ENCODE measurements around the gene EDEM1. TPM values are rescaled to one million over a fixed set of nuclear protein-coding genes. Genes with fewer than 3 reads are reported as not detected.
A peak's percentile ranks its signal among the peaks of the same experiment; 100 is the strongest.

The EDEM1 gene
- total and polyA plus RNA-seq, 4 donors = 7.9 to 16.0 (median 11.2) TPM

DNA sequence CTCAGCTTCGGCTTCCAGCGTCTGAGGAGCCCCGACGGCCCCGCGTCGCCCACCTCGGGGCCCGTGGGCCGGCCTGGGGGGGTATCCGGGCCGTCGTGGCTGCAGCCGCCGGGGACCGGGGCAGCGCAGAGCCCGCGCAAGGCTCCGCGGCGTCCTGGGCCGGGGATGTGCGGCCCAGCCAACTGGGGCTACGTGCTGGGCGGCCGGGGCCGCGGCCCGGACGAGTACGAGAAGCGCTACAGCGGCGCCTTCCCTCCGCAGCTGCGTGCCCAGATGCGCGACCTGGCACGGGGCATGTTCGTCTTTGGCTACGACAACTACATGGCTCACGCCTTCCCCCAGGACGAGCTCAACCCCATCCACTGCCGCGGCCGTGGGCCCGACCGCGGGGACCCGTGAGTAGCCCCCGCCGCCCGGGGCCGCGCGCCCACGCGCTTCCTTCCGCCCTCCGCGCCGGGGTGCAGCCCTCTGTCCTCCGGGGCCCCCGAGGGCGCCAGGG is 462 bp downstream of the EDEM1 start:
- Histone ChIP-seq H3K36me3 (ENCODE audit: control insufficient read depth, insufficient read depth, low read length) (peaks cover 4% of the 10 kb centered on the region), H3K27ac (ENCODE audit: low read depth, low read length) (peak overlapping the region; percentile 85), H3K4me1 (ENCODE audit: control insufficient read depth, insufficient read depth, low read length) (peaks cover 9% of the 10 kb centered on the region), H3K27me3 (ENCODE audit: control insufficient read depth, insufficient read depth, low read length) (no peaks in the 10 kb centered on the region), H3K9me3 (ENCODE audit: control insufficient read depth, insufficient read depth, low read length) (no peaks in the 10 kb centered on the region), H3K4me3 (ENCODE audit: low read depth, low read length) (peak overlapping the region; percentile 80)
- DNase-seq (ENCODE audit: low read depth in 4 of 6, low spot score in 6 of 6) = peak in 1 of 6 donors; percentile 58
- under 1% methylated on average over 66 of the region's 66 CpGs for WGBS (ENCODE audit: insufficient coverage)

DNA sequence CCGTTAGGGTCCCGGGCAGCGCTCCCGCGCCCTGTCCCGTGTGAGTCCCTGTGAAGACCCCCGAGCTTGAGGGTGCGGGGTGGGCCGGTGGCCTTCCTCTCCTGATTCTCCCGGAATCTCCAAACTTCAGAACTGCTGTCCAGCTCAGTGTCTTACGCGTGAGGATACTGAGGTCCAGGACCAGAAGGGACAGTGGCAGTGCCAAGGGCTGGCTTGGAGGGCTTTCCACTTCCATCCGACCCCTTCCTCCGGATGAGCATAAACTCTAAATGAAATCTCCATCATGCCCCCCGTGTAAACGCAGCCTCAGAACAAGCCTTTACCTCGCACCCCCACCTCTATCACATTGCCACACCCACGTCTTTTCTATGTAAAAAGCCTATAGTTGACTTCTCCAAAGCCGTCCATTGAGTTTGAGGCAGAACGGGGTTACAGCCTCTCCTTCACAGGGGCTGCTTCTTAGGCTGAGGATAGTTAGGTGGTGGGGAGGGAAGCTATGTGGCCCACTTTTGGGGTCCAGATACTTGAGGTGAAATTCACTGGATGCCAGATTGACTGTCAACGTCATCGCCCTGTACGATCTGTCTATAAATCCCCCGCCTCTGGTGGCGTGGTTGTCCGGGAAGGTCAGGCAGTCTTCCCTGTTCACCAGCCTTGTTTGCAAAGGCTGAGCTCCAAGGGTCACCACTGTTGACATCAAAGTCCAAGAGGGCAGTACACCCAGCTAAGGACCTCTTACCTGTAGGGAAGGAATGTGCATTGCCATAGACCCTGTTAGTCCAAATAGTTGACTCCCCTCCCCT is 1.1 kb downstream of the EDEM1 start:
- peaks cover 3% of the 10 kb centered on the region for H3K36me3 ChIP-seq (ENCODE audit: control insufficient read depth, insufficient read depth, low read length)
- WGBS (ENCODE audit: insufficient coverage) = 13% methylated on average over 25 of the region's 26 CpGs
- peak overlapping the region; percentile 50 for H3K27ac ChIP-seq (ENCODE audit: low read depth, low read length)
- H3K9me3 ChIP-seq (ENCODE audit: control insufficient read depth, insufficient read depth, low read length) = no peaks in the 10 kb centered on the region
- peak overlapping the region; percentile 80 for H3K4me3 ChIP-seq (ENCODE audit: low read depth, low read length)
- peaks cover 9% of the 10 kb centered on the region for H3K4me1 ChIP-seq (ENCODE audit: control insufficient read depth, insufficient read depth, low read length)
- H3K27me3 ChIP-seq (ENCODE audit: control insufficient read depth, insufficient read depth, low read length) = no peaks in the 10 kb centered on the region
- peak in 2 of 6 donors; percentile 22 to 42 for DNase-seq (ENCODE audit: low read depth in 4 of 6, low spot score in 6 of 6)

DNA sequence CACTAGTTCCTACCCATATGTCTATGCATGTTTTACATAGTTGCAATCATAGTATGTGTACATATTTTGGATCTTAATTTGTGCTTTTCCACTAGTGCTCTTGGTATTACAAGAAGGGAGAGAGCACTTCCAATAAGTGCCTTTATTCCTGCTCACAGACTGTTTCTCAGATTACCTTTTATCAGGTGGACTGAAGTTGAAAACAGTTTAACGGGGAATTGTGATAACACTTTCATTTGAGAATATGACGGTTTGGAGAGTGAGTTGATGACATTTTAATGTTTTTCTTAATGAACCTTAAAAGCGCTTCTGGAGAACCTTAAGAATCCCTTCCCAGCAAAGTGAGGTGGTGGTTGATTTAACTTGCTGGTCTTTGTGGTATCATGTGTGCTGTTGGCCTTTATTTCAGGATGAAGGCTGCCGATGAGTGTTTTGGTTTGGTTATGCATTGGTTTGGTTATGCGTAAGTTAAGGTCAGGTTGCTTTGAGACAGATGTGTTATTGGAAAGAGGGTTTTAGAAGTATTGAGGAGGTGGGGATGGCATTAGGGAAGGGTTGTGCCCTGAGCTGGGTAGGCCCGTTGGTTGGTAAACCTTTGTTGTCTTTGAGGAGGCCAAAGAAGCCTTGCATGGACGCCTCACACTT is 2.8 kb downstream of the EDEM1 start:
- WGBS (ENCODE audit: insufficient coverage) = 72% methylated on average over 4 of the region's 7 CpGs
- DNase-seq (ENCODE audit: low read depth in 4 of 6, low spot score in 6 of 6) = no peak
- no peaks in the 10 kb centered on the region for H3K27me3 ChIP-seq (ENCODE audit: control insufficient read depth, insufficient read depth, low read length)
- H3K9me3 ChIP-seq (ENCODE audit: control insufficient read depth, insufficient read depth, low read length) = no peaks in the 10 kb centered on the region
- no peak overlapping the region for H3K27ac ChIP-seq (ENCODE audit: low read depth, low read length)
- no peak overlapping the region for H3K4me3 ChIP-seq (ENCODE audit: low read depth, low read length)
- peaks cover 3% of the 10 kb centered on the region for H3K36me3 ChIP-seq (ENCODE audit: control insufficient read depth, insufficient read depth, low read length)
- peaks cover 9% of the 10 kb centered on the region for H3K4me1 ChIP-seq (ENCODE audit: control insufficient read depth, insufficient read depth, low read length)

DNA sequence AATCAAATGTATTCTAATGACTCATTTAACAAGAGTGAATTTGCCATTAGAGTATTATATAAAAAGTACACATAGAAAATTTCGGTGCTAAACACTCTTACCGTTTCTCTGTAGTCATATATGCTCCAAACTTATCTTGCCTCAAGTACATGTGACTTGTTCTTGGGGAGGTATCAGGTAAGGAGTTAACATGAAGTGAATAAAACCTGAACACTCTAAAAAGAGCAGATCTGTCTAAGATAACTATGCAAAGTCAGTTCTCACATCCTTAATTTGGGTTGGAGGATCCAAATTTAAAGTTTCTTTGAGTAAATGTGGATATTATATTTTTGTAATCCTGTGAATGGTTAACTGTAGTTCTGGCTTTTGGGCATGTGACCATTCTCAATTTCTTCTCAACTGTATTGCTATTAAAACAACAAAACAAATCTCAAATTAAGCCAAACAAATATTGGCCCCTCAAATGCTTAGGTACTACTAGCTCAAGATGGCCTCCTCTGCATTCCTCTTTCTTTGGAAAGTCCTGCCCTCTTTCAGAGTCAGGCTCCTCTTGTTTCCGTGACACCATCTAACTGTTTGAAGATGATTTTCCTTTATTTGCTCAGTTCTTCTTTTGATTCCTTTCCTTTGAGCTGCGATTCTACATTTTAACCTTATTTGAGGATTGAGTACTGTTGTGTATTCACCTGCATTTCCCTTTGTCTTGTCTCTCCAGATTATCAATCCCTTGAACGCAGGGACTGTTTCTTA is 4.2 kb downstream of the EDEM1 start:
- no peak overlapping the region for H3K4me3 ChIP-seq (ENCODE audit: low read depth, low read length)

DNA sequence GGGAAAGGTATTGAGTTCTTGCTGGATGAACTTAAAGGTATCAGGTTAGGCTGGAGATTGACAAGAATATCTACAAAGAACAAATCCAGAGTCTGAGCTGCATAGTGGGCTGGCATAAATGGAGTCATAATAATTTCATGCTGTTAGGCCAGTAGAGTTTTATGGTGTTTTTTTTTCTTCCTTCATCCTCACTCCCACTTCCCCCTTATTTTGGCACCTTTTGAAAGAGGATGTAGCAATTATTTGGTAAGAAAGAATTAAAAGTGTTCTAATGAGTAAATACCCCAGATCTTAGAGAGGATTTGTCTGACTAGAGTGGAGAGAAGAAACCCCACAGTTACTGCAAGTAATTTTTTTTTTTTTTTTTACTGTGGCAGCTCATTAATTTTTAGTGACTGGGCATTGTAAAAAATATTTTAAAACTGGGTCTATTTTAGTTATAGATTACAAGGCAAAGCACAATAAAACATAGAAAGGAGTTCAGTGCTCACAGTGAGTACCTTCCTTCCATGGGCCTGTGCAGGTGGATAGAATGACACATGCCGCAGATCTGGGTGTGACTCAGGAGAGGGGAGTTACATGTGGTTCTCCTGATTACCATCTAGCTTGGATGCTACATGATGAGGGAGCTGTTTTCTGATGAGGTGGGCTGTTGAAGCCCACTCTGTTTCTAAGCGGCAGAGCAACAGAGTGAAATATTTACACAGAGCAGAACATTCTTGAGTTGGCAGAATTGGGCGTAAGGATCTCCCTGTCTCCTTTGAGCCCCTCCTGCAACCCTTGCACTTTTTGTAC is 5.3 kb downstream of the EDEM1 start:
- Histone ChIP-seq H3K9me3 (ENCODE audit: control insufficient read depth, insufficient read depth, low read length) (no peaks in the 10 kb centered on the region), H3K4me1 (ENCODE audit: control insufficient read depth, insufficient read depth, low read length) (peaks cover 9% of the 10 kb centered on the region), H3K36me3 (ENCODE audit: control insufficient read depth, insufficient read depth, low read length) (peaks cover 3% of the 10 kb centered on the region), H3K27ac (ENCODE audit: low read depth, low read length) (no peak overlapping the region), H3K27me3 (ENCODE audit: control insufficient read depth, insufficient read depth, low read length) (no peaks in the 10 kb centered on the region), H3K4me3 (ENCODE audit: low read depth, low read length) (no peak overlapping the region)
- 97% methylated on average over 3 of the region's 3 CpGs for WGBS (ENCODE audit: insufficient coverage)
- DNase-seq (ENCODE audit: low read depth in 4 of 6, low spot score in 6 of 6) = no peak

More for the DNA sequence above, 4.2 kb downstream of the EDEM1 start:
- H3K9me3 ChIP-seq (ENCODE audit: control insufficient read depth, insufficient read depth, low read length) = no peaks in the 10 kb centered on the region
- H3K27me3 ChIP-seq (ENCODE audit: control insufficient read depth, insufficient read depth, low read length) = no peaks in the 10 kb centered on the region
- DNase-seq (ENCODE audit: low read depth in 4 of 6, low spot score in 6 of 6) = no peak
- H3K4me1 ChIP-seq (ENCODE audit: control insufficient read depth, insufficient read depth, low read length) = peaks cover 9% of the 10 kb centered on the region
- no peak overlapping the region for H3K27ac ChIP-seq (ENCODE audit: low read depth, low read length)
- WGBS (ENCODE audit: insufficient coverage) = no CpG with 5 or more reads among the region's 5 CpGs
- H3K36me3 ChIP-seq (ENCODE audit: control insufficient read depth, insufficient read depth, low read length) = peaks cover 3% of the 10 kb centered on the region

DNA sequence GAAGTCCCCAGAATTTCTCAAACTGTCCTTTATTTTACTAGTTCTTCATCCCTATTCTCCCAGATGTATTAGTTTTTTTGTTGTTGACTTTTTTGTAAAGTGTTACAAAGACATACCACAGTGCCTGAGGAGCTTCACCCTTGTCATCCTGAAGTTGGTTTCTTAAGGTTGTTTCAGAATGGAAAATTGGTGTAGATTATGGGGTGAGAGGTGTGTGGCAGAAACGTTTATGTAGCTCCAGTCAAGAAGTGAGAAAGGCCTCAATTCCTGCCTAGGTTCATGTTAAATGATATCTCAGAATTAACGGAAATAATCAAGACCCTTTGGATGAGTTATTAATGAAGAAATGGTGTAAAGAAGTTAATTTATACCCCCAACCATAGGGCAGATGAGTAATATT is 6.8 kb downstream of the EDEM1 start:
- H3K36me3 ChIP-seq (ENCODE audit: control insufficient read depth, insufficient read depth, low read length) = peaks cover 3% of the 10 kb centered on the region
- H3K4me3 ChIP-seq (ENCODE audit: low read depth, low read length) = no peak overlapping the region
- H3K27me3 ChIP-seq (ENCODE audit: control insufficient read depth, insufficient read depth, low read length) = no peaks in the 10 kb centered on the region
- WGBS (ENCODE audit: insufficient coverage) = no CpG with 5 or more reads among the region's 2 CpGs
- no peak overlapping the region for H3K27ac ChIP-seq (ENCODE audit: low read depth, low read length)
- H3K9me3 ChIP-seq (ENCODE audit: control insufficient read depth, insufficient read depth, low read length) = no peaks in the 10 kb centered on the region
- H3K4me1 ChIP-seq (ENCODE audit: control insufficient read depth, insufficient read depth, low read length) = no peaks in the 10 kb centered on the region
- no peak for DNase-seq (ENCODE audit: low read depth in 4 of 6, low spot score in 6 of 6)

DNA sequence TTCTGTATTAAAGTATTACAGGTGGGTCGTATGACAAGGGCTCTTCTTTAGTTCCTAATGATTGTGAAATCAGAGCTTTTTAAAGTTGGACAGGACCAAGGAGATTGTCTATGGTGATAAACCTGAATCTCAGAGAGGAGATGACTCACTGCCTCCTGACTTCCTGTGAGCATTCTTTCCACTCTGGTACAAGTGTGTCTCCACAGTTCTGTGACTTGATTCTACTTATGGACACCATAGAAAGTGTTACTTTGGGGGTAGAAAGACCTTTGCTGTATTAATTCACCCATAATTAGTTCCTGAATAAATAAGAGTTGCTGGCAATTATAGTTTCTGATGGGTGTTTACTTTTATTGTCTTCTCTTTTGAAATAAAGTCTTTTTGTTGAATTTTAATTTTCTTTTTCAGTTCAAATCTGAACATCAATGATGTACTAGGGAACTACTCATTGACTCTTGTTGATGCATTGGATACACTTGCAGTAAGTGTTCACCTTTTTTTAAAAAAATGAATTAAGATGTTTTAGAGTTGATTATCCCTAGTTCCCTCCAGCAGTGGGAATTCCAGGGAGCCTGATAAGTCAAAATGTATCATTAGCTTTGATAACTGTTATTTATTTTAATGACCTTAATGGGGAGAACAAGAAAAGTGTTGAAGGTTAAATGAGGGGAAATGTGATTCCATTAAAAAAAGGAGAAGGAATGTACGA is 7.4 kb downstream of the EDEM1 start:
- WGBS (ENCODE audit: insufficient coverage) = 89% methylated on average over 1 of the region's 2 CpGs
- H3K4me1 ChIP-seq (ENCODE audit: control insufficient read depth, insufficient read depth, low read length) = no peaks in the 10 kb centered on the region
- H3K27me3 ChIP-seq (ENCODE audit: control insufficient read depth, insufficient read depth, low read length) = no peaks in the 10 kb centered on the region
- H3K4me3 ChIP-seq (ENCODE audit: low read depth, low read length) = no peak overlapping the region
- H3K36me3 ChIP-seq (ENCODE audit: control insufficient read depth, insufficient read depth, low read length) = peaks cover 7% of the 10 kb centered on the region
- H3K9me3 ChIP-seq (ENCODE audit: control insufficient read depth, insufficient read depth, low read length) = no peaks in the 10 kb centered on the region
- DNase-seq (ENCODE audit: low read depth in 4 of 6, low spot score in 6 of 6) = no peak
- no peak overlapping the region for H3K27ac ChIP-seq (ENCODE audit: low read depth, low read length)

DNA sequence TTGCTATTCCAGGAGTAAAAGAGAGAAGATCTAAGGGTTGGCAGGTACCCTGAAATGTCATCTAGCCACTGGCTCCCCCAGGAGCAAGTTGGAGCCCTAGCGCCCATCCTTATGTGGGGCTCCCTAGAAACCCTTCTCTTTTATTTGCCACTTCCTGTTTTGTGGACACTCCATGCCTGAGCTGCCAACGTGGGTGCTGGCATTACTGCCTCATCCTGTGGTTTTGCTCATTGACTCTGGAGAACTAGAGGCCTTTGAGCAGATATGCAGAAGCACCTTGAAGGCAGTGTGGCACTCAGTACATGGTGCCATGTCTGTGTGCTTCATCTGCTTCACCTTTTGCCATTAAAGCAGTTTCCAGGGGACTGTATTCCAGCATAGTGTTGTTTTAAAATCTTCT is 8.1 kb downstream of the EDEM1 start:
- WGBS (ENCODE audit: insufficient coverage) = 60% methylated on average over 2 of the region's 2 CpGs
- H3K27ac ChIP-seq (ENCODE audit: low read depth, low read length) = no peak overlapping the region
- H3K36me3 ChIP-seq (ENCODE audit: control insufficient read depth, insufficient read depth, low read length) = peaks cover 8% of the 10 kb centered on the region
- no peaks in the 10 kb centered on the region for H3K4me1 ChIP-seq (ENCODE audit: control insufficient read depth, insufficient read depth, low read length)
- no peak overlapping the region for H3K4me3 ChIP-seq (ENCODE audit: low read depth, low read length)
- no peak for DNase-seq (ENCODE audit: low read depth in 4 of 6, low spot score in 6 of 6)
- no peaks in the 10 kb centered on the region for H3K9me3 ChIP-seq (ENCODE audit: control insufficient read depth, insufficient read depth, low read length)
- no peaks in the 10 kb centered on the region for H3K27me3 ChIP-seq (ENCODE audit: control insufficient read depth, insufficient read depth, low read length)

All from spinal cord (tissue), 10 donors.